IMR-90 (cell line): ENCODE measurements around the gene TEX13A.

Experiments
- BHLHE40 ChIP-seq: fragments of 150-350 bp; IDR thresholded peaks from 2 replicates; pipeline ENCODE4 v1.6.1; 2016; ENCODE audit warnings: mild to moderate bottlenecking, low read depth, low read length
- CEBPB ChIP-seq: IDR thresholded peaks from 2 replicates; pipeline ENCODE4 v1.6.1; 2012; ENCODE audit warnings: low read depth, low read length, improper control_type of control experiment
- MXI1 ChIP-seq: IDR thresholded peaks from 2 replicates; pipeline ENCODE4 v1.6.1; 2012; ENCODE audit warnings: low read depth, mild to moderate bottlenecking, low read length, moderate library complexity, borderline replicate concordance
- POLR2A ChIP-seq: IDR thresholded peaks from 2 replicates; pipeline ENCODE4 v1.6.1; 2012; ENCODE audit warnings: mild to moderate bottlenecking, low read depth, low read length
- RAD21 ChIP-seq: IDR thresholded peaks from 2 replicates; pipeline ENCODE4 v1.6.1; 2012; ENCODE audit warnings: low read length, improper control_type of control experiment
- RFX5 ChIP-seq: IDR thresholded peaks from 2 replicates; pipeline ENCODE4 v1.8.0; 2012; ENCODE audit warnings: low read depth, mild to moderate bottlenecking, low read length, moderate library complexity
- TF ChIP-seq, protein P1 (sequence below): conservative IDR thresholded peaks from 2 replicates; pipeline ENCODE4 v1.5.1; 2012; ENCODE audit warnings: mild to moderate bottlenecking, low read depth, low read length, improper control_type of control experiment
- TF ChIP-seq, protein P2 (sequence below): fragments of 150-350 bp; IDR thresholded peaks from 2 replicates; pipeline ENCODE4 v1.6.1; 2017; ENCODE audit warnings: mild to moderate bottlenecking, antibody characterized with exemption, low read length, low read depth

DNA sequence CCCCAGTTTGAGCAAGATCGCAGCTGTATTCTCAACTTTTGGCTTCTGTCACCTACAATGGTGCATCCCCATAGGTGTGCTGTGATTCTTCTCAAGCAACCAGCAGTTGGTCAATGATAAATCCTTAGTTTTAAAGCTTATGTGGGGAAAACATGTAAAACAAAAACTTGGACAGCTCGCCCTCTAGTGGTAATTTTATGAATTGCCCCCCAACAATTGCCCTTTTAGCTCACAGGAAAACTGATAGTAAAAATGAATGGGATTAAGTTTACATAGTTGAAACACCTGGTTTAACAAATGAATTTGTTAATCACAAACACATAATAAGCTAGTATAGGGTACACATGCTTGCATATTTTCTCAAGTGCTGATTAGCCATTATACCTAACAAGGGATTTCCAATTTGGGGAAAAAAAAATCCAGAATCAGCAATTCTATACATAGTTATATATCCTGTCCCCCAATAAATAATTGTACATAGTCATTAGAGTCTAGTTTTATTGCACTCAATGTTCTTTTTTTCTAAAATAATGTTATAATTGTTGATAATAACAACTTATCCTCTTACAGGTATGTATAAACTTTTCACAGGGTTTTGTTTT is 30.1 kb downstream of the TEX13A start:
- TF ChIP-seq, protein P1, sequence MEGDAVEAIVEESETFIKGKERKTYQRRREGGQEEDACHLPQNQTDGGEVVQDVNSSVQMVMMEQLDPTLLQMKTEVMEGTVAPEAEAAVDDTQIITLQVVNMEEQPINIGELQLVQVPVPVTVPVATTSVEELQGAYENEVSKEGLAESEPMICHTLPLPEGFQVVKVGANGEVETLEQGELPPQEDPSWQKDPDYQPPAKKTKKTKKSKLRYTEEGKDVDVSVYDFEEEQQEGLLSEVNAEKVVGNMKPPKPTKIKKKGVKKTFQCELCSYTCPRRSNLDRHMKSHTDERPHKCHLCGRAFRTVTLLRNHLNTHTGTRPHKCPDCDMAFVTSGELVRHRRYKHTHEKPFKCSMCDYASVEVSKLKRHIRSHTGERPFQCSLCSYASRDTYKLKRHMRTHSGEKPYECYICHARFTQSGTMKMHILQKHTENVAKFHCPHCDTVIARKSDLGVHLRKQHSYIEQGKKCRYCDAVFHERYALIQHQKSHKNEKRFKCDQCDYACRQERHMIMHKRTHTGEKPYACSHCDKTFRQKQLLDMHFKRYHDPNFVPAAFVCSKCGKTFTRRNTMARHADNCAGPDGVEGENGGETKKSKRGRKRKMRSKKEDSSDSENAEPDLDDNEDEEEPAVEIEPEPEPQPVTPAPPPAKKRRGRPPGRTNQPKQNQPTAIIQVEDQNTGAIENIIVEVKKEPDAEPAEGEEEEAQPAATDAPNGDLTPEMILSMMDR, result peak; percentile 68
- TF ChIP-seq, protein P2, sequence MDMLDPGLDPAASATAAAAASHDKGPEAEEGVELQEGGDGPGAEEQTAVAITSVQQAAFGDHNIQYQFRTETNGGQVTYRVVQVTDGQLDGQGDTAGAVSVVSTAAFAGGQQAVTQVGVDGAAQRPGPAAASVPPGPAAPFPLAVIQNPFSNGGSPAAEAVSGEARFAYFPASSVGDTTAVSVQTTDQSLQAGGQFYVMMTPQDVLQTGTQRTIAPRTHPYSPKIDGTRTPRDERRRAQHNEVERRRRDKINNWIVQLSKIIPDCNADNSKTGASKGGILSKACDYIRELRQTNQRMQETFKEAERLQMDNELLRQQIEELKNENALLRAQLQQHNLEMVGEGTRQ, result no peak
- TF ChIP-seq RFX5, result no peak
- TF ChIP-seq RAD21, result no peak; the same call in 1 of the 2 replicates
- no peak for TF ChIP-seq POLR2A
- TF ChIP-seq CEBPB, result no peak
- TF ChIP-seq BHLHE40, result no peak
- TF ChIP-seq MXI1, result no peak
